Upper lobe of left lung (tissue), 6 donors: Measurements from ENCODE around the gene BIRC2. TPM values are rescaled to one million over a fixed set of nuclear protein-coding genes. Genes with fewer than 3 reads are reported as not detected.

Source experiments
- ATAC-seq, 2 donors: fragments of 200-7000 bp; cut with Tn5 transposase; one replicate each; pipeline ENCODE4 v1.9.1; 2022; ENCODE audit warnings: mild to moderate bottlenecking in 2 of 2, moderate library complexity in 2 of 2; ENCODE audit not compliant: low FRiP score in 2 of 2
- DNase-seq, 2 donors: peaks; one replicate each; pipeline ENCODE4 v3.0.0-alpha.2; 2019 to 2020
- H3K27ac ChIP-seq, 4 donors: fragments of 200-600 bp; sonication (generic); one replicate each; pipeline ENCODE4 v1.5.1; 2016 to 2019
- H3K27me3 ChIP-seq, 4 donors: fragments of 200-600 bp; sonication (generic); one replicate each; pipeline ENCODE4 v1.5.1; 2017 to 2019
- H3K36me3 ChIP-seq, 4 donors: fragments of 200-600 bp; sonication (generic); one replicate each; pipeline ENCODE4 v1.5.1; 2016 to 2019
- H3K4me1 ChIP-seq, 4 donors: fragments of 200-600 bp; sonication (generic); one replicate each; pipeline ENCODE4 v1.5.1; 2018 to 2019
- H3K4me3 ChIP-seq, 4 donors: fragments of 200-600 bp; sonication (generic); one replicate each; pipeline ENCODE4 v1.5.1; 2017 to 2019; ENCODE audit warnings: mild to moderate bottlenecking in 2 of 4, moderate library complexity in 1 of 4
- H3K9me3 ChIP-seq, 4 donors: fragments of 200-600 bp; sonication (generic); one replicate each; pipeline ENCODE4 v1.5.1; 2018 to 2019
- CTCF ChIP-seq, 6 experiments: fragments of 450-650 bp in 4 of 6; fragments of 200-600 bp in 2 of 6; sonication (generic) in 2 of 6; IDR thresholded peaks; one replicate each; pipeline ENCODE4 v1.5.1; 2016 to 2019; ENCODE audit warnings: antibody characterized with exemption in 6 of 6
- EP300 ChIP-seq, 4 donors: sonication (generic); formaldehyde crosslinking; IDR thresholded peaks; one replicate each; pipeline ENCODE4 v1.5.1; 2017; ENCODE audit warnings: antibody characterized with exemption in 4 of 4, control low read depth in 2 of 4
- POLR2A ChIP-seq, 4 donors: fragments of 450-650 bp; IDR thresholded peaks; one replicate each; pipeline ENCODE4 v1.5.1; 2016 to 2017; ENCODE audit warnings: antibody characterized with exemption in 4 of 4, mild to moderate bottlenecking in 2 of 4
- POLR2AphosphoS5 ChIP-seq, 2 donors: sonication (generic); formaldehyde crosslinking; IDR thresholded peaks; one replicate each; pipeline ENCODE4 v1.5.1; 2017; ENCODE audit warnings: antibody characterized with exemption in 2 of 2
- WGBS, 2 donors: methylation state at CpG; one replicate each; pipeline ENCODE4 v1.1.5; 2017 to 2018; 5-methylcytosine and 5-hydroxymethylcytosine counted together
- total RNA-seq, 6 donors: library from RNA; depleted of rRNA in 4 of 6; stranded (reverse); fragments of >200 nt in 4 of 6; gene quantifications; one replicate each; pipeline versions ENCODE4 v1.1.0 to v1.2.1, GENCODE V29; 2016 to 2021
- donor health status: DM: no; HTN: no; CAD: no; lungs with moderate emphysema.
- donor health status: DM: no; HTN: yes; CAD: no; lungs with severe emphysema.

The BIRC2 gene
- total RNA-seq, 6 donors from 2014 or later, result 23.1 to 56.7 (median 37.8) TPM

GRCh38 chr11:102416976-102417375 lies 70.0 kb downstream of the BIRC2 start:
- whole genome bisulfite sequencing, 2 donors, result 97 to 100% methylated on average over 2 of the region's 2 CpGs

GRCh38 chr11:102419181-102419580 lies 72.2 kb downstream of the BIRC2 start:
- Histone ChIP-seq H3K27me3 (no peaks in the 10 kb centered on the region), H3K4me1 (no peaks in the 10 kb centered on the region), H3K4me3 (no peak overlapping the region), H3K36me3 (no peaks in the 10 kb centered on the region), H3K9me3 (no peaks in the 10 kb centered on the region), H3K27ac (no peak overlapping the region)
- ATAC-seq (no peak), DNase-seq (no peak)
- TF ChIP-seq EP300 (IDR thresholded peaks at IDR 0.05) (no peak), POLR2AphosphoS5 (IDR thresholded peaks at IDR 0.05) (no peak)
- WGBS, 2 donors, result 87 to 88% methylated on average over 3 of the region's 3 CpGs

More at GRCh38 chr11:102416976-102417375, 70.0 kb downstream of the BIRC2 start:
- H3K36me3 ChIP-seq, result no peaks in the 10 kb centered on the region
- DNase-seq, result no peak
- no peak for ATAC-seq
- no peaks in the 10 kb centered on the region for H3K9me3 ChIP-seq
- H3K27me3 ChIP-seq, result no peaks in the 10 kb centered on the region
- TF ChIP-seq POLR2A (IDR thresholded peaks at IDR 0.05) (no peak), POLR2AphosphoS5 (IDR thresholded peaks at IDR 0.05) (no peak), CTCF (IDR thresholded peaks at IDR 0.05) (no peak), EP300 (IDR thresholded peaks at IDR 0.05) (no peak)
- H3K27ac ChIP-seq, result no peak overlapping the region
- peaks cover 0 to 3% (median 0%) of the 10 kb centered on the region in 4 donors for H3K4me1 ChIP-seq
- no peak overlapping the region for H3K4me3 ChIP-seq

DNA sequence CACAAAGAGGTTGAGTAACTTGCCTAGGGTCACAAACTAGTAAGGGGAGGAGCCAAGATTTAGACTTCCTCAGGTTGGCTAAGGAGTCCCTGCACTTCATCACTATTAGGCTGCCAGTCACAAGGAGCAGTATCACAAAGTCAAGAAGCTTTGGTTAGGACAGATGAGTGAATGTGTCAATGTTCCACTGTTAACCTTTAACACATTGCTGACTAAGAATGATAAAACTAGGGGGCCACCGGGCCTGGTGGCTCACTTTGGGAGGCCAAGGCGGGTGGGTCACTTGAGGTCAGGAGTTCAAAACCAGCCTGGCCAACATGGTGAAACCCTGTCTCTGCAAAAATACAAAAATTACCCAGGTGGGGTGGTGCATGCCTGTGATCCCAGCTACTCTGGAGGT lies 73.5 kb downstream of the BIRC2 start:
- H3K27ac ChIP-seq, result no peak overlapping the region
- H3K27me3 ChIP-seq, result no peaks in the 10 kb centered on the region
- 70 to 78% methylated on average over 2 of the region's 2 CpGs for WGBS, 2 donors
- ATAC-seq (no peak), DNase-seq (peak in 1 of 2 donors; percentile 16)
- TF ChIP-seq CTCF (IDR thresholded peaks at IDR 0.05) (no peak), POLR2A (IDR thresholded peaks at IDR 0.05) (no peak)
- H3K36me3 ChIP-seq, result no peaks in the 10 kb centered on the region
- no peaks in the 10 kb centered on the region for H3K4me1 ChIP-seq
- no peak overlapping the region for H3K4me3 ChIP-seq
- no peaks in the 10 kb centered on the region for H3K9me3 ChIP-seq

- Histone ChIP-seq H3K27ac (no peak overlapping the region), H3K27me3 (no peaks in the 10 kb centered on the region), H3K4me3 (no peak overlapping the region), H3K36me3 (no peaks in the 10 kb centered on the region), H3K4me1 (peaks cover 0 to 4% (median 2%) of the 10 kb centered on the region in 4 donors), H3K9me3 (no peaks in the 10 kb centered on the region)
- DNase-seq (no peak), ATAC-seq (no peak)
- TF ChIP-seq EP300 (IDR thresholded peaks at IDR 0.05) (no peak), CTCF (IDR thresholded peaks at IDR 0.05) (no peak), POLR2AphosphoS5 (IDR thresholded peaks at IDR 0.05) (no peak), POLR2A (IDR thresholded peaks at IDR 0.05) (no peak)
- 65 to 67% methylated on average over 3 of the region's 3 CpGs for WGBS, 2 donors
Observed at GRCh38 chr11:102421261-102421660, 74.2 kb downstream of the BIRC2 start.

DNA sequence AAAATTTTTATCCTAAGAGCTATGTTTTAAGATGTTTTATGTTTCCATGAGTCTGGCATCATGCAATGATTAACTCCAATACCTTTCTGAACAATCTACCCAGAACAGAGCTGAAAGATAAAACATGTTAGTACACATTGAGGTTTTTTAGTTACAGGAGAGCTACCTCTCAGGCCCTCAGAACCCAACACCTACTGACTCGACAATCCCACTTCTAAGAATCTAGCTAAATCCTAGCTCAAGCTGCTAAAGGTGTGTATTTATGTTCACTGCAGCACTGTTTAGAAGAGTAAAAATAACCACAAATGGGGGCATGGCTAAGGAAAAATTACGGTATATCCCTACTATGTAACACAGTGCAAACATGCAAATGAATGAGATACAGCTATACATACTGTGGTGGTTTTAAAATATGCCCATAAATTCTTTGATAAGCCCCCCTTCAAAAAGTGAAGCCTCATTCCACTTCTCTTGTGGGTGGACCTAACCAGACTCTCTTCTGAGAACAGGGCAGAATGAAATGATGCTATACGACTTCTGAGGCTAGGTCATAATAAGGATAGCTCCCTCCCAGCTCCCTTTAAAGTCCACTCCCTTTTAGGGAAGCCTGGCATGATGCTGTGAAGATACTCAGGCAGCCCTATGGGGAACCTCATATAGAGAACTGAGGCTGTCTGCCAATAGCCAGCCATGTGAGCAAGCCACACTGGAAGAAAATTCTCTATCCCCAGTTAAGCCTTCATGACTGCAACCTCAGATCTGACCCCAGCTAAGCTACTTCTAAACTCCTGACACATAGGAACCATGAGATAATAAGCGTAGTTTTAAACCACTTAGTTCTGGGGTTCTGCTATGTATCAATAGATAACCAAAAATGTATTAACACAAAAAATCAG lies 76.1 kb downstream of the BIRC2 start:
- Histone ChIP-seq H3K4me1 (peaks cover 0 to 10% (median 6%) of the 10 kb centered on the region in 4 donors), H3K27ac (no peak overlapping the region), H3K36me3 (no peaks in the 10 kb centered on the region), H3K9me3 (no peaks in the 10 kb centered on the region), H3K4me3 (no peak overlapping the region), H3K27me3 (no peaks in the 10 kb centered on the region)
- TF ChIP-seq POLR2A (IDR thresholded peaks at IDR 0.05) (no peak), CTCF (IDR thresholded peaks at IDR 0.05) (no peak), EP300 (IDR thresholded peaks at IDR 0.05) (no peak), POLR2AphosphoS5 (IDR thresholded peaks at IDR 0.05) (no peak)
- 86 to 87% methylated on average over 4 of the region's 4 CpGs for WGBS, 2 donors
- ATAC-seq, result peak in 1 of 2 donors; percentile 12
- DNase-seq, result no peak
